Amniotic stem cell (primary cell): ENCODE data around the gene ANAPC10.
"Not testable (repeated sequence)": the region's sequence is repeated elsewhere in the genome, so short reads cannot be mapped to it uniquely, and the experiment has no call there.

ENCODE experiments used
- DNase-seq: peaks from one replicate; lab custom pipeline; 2025; lab: John Stamatoyannopoulos, UW

The ANAPC10 gene

GRCh38 chr4:145097821-145098674 lies at the start of gene ANAPC10, which contains the start of gene ABCE1:
TSS of gene ANAPC10 (minus strand) at chr4:145098196. CDS start at chr4:145096099, 2,097 bp downstream.
TSS of gene ABCE1 (plus strand) at chr4:145098311. CDS start at chr4:145104413, 6,102 bp downstream.
- DNase-seq: peak; percentile 99

- DNase-seq: not testable (repeated sequence)
Observed at GRCh38 chr4:145136219-145136618, 38.2 kb upstream of the ANAPC10 start.

- no peak for DNase-seq
Observed at GRCh38 chr4:145132511-145133098, 34.6 kb upstream of the ANAPC10 start.

- no peak for DNase-seq
Observed at GRCh38 chr4:145131848-145132247, 33.9 kb upstream of the ANAPC10 start.

- DNase-seq: peak; percentile 27
Observed at GRCh38 chr4:145130788-145131399, 32.9 kb upstream of the ANAPC10 start.

- no peak for DNase-seq
Observed at GRCh38 chr4:145130130-145130529, 32.1 kb upstream of the ANAPC10 start.

- DNase-seq: no peak
Observed at GRCh38 chr4:145125396-145125795, 27.4 kb upstream of the ANAPC10 start.

GRCh38 chr4:145108128-145108527 lies 10.1 kb upstream of the ANAPC10 start:
- no peak for DNase-seq

- no peak for DNase-seq
Observed at GRCh38 chr4:145107126-145107525, 9.1 kb upstream of the ANAPC10 start.

GRCh38 chr4:145103496-145103895 lies 5.5 kb upstream of the ANAPC10 start:
- no peak for DNase-seq

- no peak for DNase-seq
Observed at GRCh38 chr4:145102619-145103018, 4.6 kb upstream of the ANAPC10 start.

GRCh38 chr4:145101091-145101490 lies 3.1 kb upstream of the ANAPC10 start:
- DNase-seq: no peak

GRCh38 chr4:145099653-145100052 lies 1.7 kb upstream of the ANAPC10 start:
- no peak for DNase-seq

- no peak for DNase-seq
Observed at GRCh38 chr4:145098675-145099037, 660 bp upstream of the ANAPC10 start.

GRCh38 chr4:145097331-145097820 lies 620 bp downstream of the ANAPC10 start:
- no peak for DNase-seq

GRCh38 chr4:145093638-145094037 lies 4.4 kb downstream of the ANAPC10 start:
- no peak for DNase-seq

GRCh38 chr4:145090380-145090779 lies 7.6 kb downstream of the ANAPC10 start:
- no peak for DNase-seq

GRCh38 chr4:145083891-145084605 lies 13.9 kb downstream of the ANAPC10 start:
- DNase-seq: no peak

- no peak for DNase-seq
Observed at GRCh38 chr4:145081756-145082155, 16.2 kb downstream of the ANAPC10 start.

GRCh38 chr4:145076469-145076855 lies 21.5 kb downstream of the ANAPC10 start:
- DNase-seq: no peak

- DNase-seq: no peak
Observed at GRCh38 chr4:145075742-145076468, 22.1 kb downstream of the ANAPC10 start.
